ENCODE results near the gene SRGAP2.
"Not testable (repeated sequence)": the region's sequence is repeated elsewhere in the genome, so short reads cannot be mapped to it uniquely, and the experiment has no call there.

Gene SRGAP2

DNA sequence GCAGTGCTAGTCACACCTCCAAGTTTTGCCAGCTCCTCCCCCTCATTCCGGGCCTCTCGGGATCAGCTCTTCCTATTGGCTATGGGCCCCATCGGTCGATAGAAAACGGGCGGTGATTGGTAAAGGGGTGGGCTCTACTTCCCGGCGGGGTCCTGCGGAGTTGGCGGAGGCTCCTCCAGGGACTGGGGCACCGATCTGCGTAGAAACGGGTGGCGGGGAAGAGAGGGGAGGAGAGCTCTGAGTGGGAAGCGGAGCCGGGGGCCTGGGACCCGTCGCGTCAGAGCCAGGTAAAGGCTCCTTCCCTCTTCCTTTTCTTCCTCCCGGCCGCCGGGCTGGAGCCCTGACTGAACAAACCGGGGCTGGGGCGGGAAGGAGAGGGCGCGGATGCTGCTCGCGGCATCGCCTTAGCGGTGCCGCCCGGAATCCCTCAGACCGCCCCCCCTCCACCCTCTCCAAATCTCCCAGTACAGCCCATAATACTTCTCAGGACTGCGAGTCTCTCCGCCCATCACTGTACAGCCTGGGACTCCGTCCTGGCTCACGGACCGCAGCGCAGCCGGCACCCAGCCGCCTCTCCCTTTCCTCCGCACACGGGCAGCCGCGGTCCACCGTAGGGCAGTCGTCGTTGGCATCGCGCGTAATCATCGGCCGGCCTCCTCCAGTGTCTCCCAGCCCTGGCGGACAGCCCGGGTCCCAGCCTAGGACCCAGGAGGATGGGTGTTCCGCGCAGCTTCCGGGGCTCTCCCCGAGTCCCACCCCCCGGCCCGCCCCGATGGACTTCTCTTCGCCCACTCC, at the start of gene SRGAP2:
Gene SRGAP2 (plus strand): TSS at position 178 of the 795 bp plus-strand sequence. CDS start 2,430 bp downstream, outside the sequence.
- not testable (repeated sequence) for H3K9me3 ChIP-seq (ENCODE audit: low read depth, low read length); DNase-seq (ENCODE audit: low read depth, low spot score); H3K36me3 ChIP-seq (ENCODE audit: insufficient read depth, low read length); H3K9ac ChIP-seq (ENCODE audit: insufficient read length); H3K27ac ChIP-seq
- peak within 1 kb of the TSS; percentile 68 for H3K4me3 ChIP-seq

DNA sequence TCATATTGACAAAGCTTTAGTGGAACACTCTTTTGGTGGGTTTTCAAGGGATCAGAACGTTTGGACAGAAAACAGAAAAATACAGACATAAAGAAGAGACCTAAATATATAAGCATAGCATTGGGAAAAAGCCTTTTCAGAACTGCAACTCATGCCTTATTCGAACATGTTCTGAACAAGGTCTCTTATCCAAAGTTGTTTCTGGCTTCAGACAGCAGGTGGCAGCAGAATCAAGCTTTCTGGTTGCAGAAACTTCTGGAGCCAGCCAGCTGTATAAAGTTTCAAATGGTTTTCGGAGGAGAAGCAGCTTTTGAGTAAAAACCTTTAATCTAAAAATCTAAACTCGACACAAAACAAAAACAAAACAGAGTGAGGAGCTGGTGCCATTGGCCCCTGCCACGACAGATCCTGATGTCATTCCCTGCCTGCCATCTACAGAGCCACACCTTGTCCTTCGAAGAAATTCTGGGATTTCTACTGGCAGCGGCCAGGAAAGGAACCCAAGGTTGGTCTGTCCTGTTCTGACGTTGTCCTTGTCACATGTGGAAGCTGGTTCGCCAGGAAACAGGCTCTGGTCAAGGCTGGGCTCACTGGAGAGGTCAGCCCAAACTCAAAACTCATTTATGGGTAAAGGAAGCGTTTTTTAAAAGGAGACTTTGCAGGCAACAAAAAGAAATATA, 35.9 kb upstream of the SRGAP2 start:
- not testable (repeated sequence) for H3K27ac ChIP-seq; H3K4me3 ChIP-seq; H3K9ac ChIP-seq (ENCODE audit: insufficient read length); H3K9me3 ChIP-seq (ENCODE audit: low read depth, low read length); DNase-seq (ENCODE audit: low read depth, low spot score); H3K36me3 ChIP-seq (ENCODE audit: insufficient read depth, low read length)

DNA sequence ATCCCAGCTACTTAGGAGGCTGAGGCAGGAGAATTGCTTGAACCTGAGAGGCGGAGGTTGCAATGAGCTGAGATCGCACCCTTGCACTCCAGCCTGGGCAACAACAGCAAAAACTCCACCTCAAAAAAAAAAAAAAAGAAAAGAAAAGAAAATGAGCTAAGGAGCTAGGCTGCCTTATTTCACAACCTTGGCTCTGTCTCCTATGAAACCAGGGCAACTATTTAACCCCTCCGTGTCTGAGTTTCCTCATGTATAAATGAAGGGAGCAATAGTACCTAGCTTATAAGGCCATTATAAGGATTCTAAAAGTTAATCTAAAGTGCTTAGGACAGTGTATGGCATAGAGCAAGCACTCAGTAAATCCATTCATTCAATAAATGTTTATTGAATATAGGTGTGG, 33.5 kb upstream of the SRGAP2 start:
- not testable (repeated sequence) for H3K36me3 ChIP-seq (ENCODE audit: insufficient read depth, low read length); DNase-seq (ENCODE audit: low read depth, low spot score); H3K9ac ChIP-seq (ENCODE audit: insufficient read length); H3K27ac ChIP-seq; H3K9me3 ChIP-seq (ENCODE audit: low read depth, low read length); H3K4me3 ChIP-seq

DNA sequence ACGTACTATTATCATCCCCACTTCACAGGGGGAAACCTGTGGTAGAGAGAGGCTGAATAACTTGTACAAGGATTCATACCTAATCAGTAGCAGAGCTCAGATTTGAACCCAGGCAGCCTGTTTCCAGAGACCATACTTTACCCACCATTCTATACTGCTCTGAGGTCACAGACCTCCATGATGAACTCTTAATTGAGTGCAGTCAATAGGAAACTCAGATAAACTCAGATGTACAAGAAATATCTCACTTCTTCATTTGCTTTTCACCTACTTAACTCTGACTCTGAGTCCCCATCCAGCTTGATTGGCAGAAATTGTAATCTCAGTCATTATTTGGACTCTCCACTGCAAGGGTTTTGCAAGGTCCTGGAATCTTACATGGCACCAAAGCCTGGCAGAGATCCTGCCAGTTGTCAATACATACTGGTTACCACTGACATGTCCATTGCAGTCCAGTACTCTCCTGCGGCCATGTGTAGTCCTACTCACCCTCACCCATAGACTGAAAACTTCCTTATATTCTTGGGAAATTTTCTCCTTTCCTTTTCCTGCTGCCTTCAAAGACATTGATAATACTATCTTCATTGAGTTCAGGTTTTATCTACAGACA, 30.1 kb upstream of the SRGAP2 start:
- DNase-seq (ENCODE audit: low read depth, low spot score); H3K36me3 ChIP-seq (ENCODE audit: insufficient read depth, low read length); H3K4me3 ChIP-seq; H3K9ac ChIP-seq (ENCODE audit: insufficient read length); H3K27ac ChIP-seq; H3K9me3 ChIP-seq (ENCODE audit: low read depth, low read length): not testable (repeated sequence)

DNA sequence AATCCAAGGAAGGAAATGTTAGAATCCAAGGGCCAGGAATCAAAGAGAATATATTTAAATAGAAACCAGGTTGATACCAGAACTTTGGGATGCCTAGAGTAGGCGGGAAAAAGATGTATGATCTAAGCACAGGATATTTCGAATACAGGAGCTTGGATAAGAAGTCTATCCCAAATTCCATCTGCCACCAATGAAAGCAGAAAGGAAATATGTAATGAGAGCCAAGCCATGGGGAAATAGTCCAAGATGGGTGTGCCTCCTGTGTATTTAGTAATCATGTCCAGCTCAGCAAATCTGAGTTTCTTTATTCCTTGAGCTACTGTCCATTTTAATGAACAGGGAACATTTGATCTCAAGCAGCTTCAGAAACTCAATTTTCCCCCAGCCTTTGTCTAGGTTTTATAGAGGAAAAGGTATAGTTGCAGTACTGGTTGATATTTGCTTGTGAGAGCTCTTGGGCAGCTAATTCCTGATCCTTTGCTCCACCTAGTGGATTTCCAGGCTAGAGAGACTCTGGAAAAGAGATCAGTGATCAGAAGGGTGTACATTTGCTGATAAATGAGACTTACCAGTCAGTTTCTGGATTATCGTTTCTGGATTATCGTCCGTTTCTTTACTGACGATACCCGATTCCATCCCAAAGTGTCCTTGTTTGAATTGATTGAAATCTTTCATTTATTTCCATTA, 29.0 kb upstream of the SRGAP2 start:
- not testable (repeated sequence) for H3K9ac ChIP-seq (ENCODE audit: insufficient read length); DNase-seq (ENCODE audit: low read depth, low spot score); H3K4me3 ChIP-seq; H3K36me3 ChIP-seq (ENCODE audit: insufficient read depth, low read length); H3K9me3 ChIP-seq (ENCODE audit: low read depth, low read length); H3K27ac ChIP-seq

DNA sequence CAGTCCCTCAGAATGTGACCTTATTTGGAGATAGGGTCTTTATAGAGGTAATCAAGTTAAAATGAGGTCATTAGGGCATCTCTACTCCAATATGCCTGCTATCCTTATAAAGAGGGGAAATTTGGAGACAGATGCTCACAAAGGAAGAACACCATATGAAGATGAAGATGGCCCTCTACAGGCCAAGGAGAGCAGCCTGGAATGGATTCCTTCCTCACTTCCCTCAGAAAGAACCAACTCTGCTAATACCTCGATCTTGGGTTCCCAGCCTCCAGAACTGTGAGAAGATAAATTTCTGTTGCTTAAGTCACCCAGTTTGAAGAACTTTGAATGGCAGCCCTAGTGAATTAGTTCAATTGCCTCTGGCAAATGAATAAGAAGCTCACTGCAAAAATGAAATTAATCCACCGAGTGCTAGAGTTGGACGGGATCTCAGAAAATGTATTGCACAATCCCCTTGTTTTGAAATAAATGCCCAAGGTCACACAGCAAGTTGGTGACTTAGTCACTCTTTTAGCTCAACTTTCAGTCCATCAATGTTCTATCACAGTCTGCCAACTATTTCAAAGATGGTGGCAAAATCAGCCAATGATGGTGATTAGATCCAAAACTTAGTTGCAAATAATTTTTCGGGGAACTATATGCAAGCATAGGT, 27.8 kb upstream of the SRGAP2 start:
- H3K36me3 ChIP-seq (ENCODE audit: insufficient read depth, low read length); H3K9ac ChIP-seq (ENCODE audit: insufficient read length); H3K4me3 ChIP-seq; H3K9me3 ChIP-seq (ENCODE audit: low read depth, low read length); DNase-seq (ENCODE audit: low read depth, low spot score); H3K27ac ChIP-seq: not testable (repeated sequence)

DNA sequence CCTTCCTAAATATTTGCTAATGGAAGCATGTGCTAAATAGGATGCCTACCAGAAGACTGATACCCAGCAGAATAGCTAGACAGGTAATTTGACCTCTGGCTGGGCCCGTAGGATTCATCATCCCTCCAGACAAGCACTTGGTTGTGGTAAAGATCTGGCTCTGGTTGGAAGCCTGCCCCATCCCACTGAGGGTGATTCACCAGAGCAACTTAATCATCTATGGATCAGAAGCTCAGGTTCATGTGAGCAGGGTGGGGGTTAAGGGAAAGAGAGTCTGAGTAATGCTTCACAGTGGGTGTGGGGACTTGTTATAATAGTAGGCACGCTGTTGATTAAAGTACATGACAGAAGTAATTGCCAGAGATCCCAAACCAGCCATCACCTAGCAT, 27.2 kb upstream of the SRGAP2 start:
- DNase-seq (ENCODE audit: low read depth, low spot score); H3K4me3 ChIP-seq; H3K36me3 ChIP-seq (ENCODE audit: insufficient read depth, low read length); H3K27ac ChIP-seq; H3K9ac ChIP-seq (ENCODE audit: insufficient read length); H3K9me3 ChIP-seq (ENCODE audit: low read depth, low read length): not testable (repeated sequence)

DNA sequence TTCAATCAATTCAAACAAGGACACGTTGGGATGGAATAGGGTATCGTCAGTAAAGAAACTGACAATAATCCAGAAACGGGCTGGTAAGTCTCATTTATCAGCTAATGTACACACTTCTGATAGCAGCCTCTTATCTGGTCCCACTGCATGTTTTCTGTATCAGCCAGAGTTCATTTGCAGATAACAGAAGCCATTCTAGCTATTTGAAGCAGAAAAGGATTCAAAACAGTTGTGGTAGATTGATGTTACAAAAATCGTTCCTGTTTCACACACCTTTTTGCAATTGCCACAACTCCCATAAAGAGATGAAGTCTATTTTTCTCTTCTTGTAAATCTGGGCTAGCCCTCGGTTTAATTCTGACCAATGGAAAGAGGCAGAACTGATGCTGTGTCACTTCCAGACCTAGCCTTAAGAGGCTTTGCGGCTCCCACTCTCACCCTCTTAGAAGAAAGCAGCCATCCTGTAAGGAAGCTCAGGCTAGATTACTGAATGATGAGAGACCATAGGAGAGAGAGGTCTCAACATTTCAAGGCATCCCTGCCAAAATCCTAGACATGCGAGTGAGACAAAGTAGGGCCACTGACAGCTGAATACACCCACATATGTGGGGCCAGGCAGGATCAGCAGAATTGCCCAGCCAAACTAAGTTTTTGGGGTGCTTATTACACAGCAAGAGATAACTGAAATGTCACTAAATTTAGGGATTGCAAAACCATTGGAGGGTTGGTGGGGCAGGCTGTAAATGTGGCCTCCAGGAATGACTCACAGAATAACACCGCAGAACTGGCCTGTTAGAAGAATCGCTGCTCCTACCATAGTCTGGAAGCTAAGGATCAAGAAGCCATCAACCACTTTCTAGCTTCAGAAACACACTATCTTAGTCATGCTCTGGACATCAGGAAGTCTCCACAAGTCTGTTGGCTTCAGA, 25.0 kb upstream of the SRGAP2 start:
- not testable (repeated sequence) for H3K4me3 ChIP-seq; H3K9me3 ChIP-seq (ENCODE audit: low read depth, low read length); H3K9ac ChIP-seq (ENCODE audit: insufficient read length); H3K27ac ChIP-seq; DNase-seq (ENCODE audit: low read depth, low spot score); H3K36me3 ChIP-seq (ENCODE audit: insufficient read depth, low read length)

DNA sequence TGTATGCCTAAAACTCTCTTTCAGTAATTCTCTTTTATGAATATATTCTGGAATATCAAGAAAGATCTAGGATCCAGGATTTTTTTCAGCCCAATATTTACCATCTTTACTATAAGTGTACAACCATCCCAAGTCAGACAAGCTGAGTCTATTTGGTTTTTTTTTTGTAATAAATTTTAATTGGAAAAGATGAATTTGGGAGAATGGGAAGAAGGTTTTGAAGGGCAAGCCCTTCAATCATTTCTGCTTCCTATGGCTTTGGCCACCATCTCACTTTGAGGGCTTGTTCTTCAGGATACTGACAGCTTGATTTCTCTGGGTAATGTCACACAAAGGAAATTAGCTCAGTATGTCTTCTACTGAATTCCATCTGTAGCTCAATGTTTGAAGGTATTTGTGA, 23.7 kb upstream of the SRGAP2 start:
- not testable (repeated sequence) for H3K27ac ChIP-seq; DNase-seq (ENCODE audit: low read depth, low spot score); H3K9ac ChIP-seq (ENCODE audit: insufficient read length); H3K4me3 ChIP-seq; H3K9me3 ChIP-seq (ENCODE audit: low read depth, low read length); H3K36me3 ChIP-seq (ENCODE audit: insufficient read depth, low read length)

DNA sequence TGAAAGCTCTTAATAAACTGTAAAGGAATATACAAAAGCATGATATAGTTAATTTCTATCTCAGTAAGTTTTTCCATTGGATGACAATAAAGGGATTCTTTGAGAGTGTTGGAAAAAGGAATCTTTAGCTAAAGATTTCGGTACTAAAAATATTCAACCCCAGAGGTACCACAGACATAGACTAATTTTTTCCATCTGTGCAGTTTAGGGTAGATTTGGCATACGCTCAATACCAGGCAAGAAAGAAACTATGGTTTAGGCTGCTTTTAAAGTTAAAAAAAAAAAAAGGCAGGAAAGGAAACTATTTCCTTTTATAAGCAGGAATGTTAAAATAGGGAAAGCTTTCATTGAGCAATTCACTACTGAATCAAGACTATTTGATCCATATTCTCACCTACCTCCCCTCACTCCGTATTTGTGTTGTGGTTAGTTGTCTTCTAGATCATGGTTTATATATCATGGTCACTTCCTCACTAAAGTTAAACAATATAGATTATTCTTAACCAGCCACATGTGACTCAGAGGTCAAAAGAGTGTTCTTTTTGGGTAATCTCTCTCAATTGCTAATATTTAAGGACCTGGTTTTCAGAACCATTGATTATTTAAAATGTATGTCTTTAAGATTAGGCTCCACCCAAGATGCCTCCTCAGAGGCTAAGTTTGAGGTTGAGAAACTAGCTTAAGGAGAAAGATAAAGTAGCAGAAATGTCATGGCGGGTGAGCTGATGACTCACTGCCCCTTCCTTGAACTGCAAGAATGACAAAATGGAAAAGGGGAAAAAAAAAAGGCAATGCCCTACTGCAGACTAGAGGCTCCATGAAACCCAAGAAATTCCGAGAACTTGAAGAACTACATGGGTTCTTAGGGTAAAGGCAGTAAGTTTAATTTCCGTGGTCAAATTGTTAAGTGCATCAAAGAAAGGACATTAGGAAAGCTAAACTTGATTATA, 20.7 kb upstream of the SRGAP2 start:
- H3K9me3 ChIP-seq (ENCODE audit: low read depth, low read length); H3K9ac ChIP-seq (ENCODE audit: insufficient read length); H3K4me3 ChIP-seq; H3K36me3 ChIP-seq (ENCODE audit: insufficient read depth, low read length); H3K27ac ChIP-seq: not testable (repeated sequence)
- DNase-seq (ENCODE audit: low read depth, low spot score), result peak; percentile 5

DNA sequence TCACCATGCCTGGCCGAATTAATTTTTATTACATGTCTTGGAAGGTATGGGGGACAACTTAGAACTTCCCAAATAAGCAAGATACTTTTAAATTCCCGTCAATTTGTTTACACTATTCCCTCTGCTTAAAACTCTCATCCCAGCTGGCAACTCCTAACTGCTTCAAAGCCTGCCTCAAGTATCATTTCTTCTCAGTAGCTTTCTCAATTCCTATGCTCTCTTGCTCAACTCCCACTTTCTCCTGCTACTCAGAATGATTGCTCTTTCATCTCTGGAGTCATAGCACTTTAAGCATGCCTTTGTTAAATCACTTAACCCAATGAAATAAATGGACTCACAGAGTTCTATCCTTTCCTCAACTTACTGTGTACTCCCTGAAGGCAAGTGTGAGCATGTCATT, 19.6 kb upstream of the SRGAP2 start:
- not testable (repeated sequence) for DNase-seq (ENCODE audit: low read depth, low spot score); H3K36me3 ChIP-seq (ENCODE audit: insufficient read depth, low read length); H3K9ac ChIP-seq (ENCODE audit: insufficient read length); H3K27ac ChIP-seq; H3K9me3 ChIP-seq (ENCODE audit: low read depth, low read length); H3K4me3 ChIP-seq

DNA sequence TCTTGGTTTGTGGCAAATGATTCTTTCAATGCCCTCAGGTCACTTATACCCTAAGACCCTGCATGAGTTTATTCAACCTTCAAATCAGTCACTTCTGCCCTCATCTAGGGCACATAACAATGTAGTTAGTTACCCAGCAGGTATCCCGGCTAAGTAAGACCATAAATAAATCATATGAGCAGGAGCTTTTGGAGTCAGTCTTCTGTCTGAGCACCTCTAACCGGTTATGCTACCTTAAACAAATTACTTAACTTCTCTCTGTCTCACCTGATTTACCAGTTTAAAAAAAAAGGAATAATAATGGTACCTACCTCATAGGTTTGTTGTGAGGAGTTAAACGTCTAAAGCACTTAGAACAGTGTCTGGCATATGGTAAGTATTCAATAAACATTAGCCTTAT, 17.6 kb upstream of the SRGAP2 start:
- not testable (repeated sequence) for H3K36me3 ChIP-seq (ENCODE audit: insufficient read depth, low read length); H3K9ac ChIP-seq (ENCODE audit: insufficient read length); H3K27ac ChIP-seq; H3K9me3 ChIP-seq (ENCODE audit: low read depth, low read length); DNase-seq (ENCODE audit: low read depth, low spot score); H3K4me3 ChIP-seq

All from SK-N-MC (cell line).